ENCODE data around the gene SASH1. TPM values are rescaled to one million over a fixed set of nuclear protein-coding genes. Genes with fewer than 3 reads are reported as not detected.
A peak's percentile ranks its signal among the peaks of the same experiment; 100 is the strongest.

SASH1 gene
- total RNA-seq, 1 experiment from 2014 or later = 19.2 TPM

DNA sequence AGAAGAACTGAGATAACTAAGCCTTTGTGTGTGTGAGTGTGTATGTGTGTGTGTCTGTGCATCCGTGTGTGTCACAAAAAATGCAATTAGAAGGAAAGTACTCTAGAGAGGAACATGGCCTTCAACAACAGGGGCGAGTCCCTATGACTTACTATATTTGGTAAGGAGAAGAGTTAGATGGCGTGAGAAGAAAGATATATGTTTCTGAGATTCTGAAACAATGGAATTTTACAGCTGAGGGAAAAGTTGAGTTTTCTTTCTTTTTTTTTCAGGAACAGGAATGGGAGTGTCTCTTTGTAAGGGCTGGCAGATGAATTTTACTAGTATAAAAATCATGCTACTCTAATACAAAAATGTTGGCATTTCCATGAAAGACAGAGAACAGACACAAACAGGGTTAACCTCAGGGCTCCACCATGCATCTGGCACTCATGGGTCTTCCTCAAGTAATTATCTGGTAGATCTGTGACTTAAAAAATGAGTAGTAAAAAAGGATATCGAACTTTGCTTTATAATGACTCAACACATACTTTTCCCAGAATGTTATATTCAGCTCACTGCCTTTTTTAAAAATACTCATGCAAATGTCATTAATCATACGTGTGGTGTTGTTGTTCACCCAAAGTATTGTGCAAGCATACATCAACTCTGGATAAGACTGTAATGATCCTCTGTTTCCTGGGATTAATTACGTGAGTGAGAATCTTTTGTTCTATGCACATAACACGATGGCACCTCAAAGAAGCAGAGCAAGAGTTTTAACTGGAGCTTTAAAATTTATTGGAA lies 12.8 kb upstream of the SASH1 start:
- BruUV-seq (replicated peaks) = no TSS peak
- Histone ChIP-seq H3K27ac (ENCODE audit: low read depth, low read length, poor library complexity, severe bottlenecking) (peak overlapping the region; percentile 55), H3K9me3 (ENCODE audit: low read depth, low read length, poor library complexity, severe bottlenecking) (no peaks in the 10 kb centered on the region)

DNA sequence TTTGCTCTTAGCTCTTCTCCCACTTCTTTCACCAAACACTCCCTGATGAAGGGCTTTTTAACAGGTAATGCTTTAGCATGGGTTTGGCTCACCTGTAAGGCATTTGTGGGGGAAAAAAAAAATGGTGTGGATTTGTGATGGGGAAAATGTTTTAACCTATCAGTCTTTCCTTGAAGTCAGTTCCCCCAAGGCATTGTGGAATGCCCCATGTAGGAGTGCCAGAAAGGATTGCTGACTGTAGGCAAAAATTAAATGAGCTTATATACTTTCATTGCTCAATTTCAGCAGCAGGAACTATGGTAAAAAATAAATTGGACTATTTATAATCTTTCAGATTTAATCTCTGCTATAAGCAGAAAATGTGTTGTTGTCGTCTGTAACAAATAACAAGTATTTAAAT lies 10.6 kb upstream of the SASH1 start:
- BruUV-seq (replicated peaks) = no TSS peak
- CTCF ChIA-PET = no interaction called here
- peaks cover 39% of the 10 kb centered on the region for H3K4me1 ChIP-seq (ENCODE audit: insufficient read depth, low read length, poor library complexity, severe bottlenecking)
- intact Hi-C loops (cut with micrococcal nuclease; ENCODE audit: unreplicated experiment) = no loop called here
- POLR2A ChIA-PET (ENCODE audit: low non-redundant PET) = no interaction called here
- H3K36me3 ChIP-seq (ENCODE audit: insufficient read depth, low read length, poor library complexity, severe bottlenecking) = no peaks in the 10 kb centered on the region
- no peak for TF ChIP-seq EZH2 (IDR thresholded peaks at IDR 0.05; ENCODE audit: borderline replicate concordance, low read depth, low read length, poor library complexity, severe bottlenecking)
- TF ChIP-seq, protein P1, sequence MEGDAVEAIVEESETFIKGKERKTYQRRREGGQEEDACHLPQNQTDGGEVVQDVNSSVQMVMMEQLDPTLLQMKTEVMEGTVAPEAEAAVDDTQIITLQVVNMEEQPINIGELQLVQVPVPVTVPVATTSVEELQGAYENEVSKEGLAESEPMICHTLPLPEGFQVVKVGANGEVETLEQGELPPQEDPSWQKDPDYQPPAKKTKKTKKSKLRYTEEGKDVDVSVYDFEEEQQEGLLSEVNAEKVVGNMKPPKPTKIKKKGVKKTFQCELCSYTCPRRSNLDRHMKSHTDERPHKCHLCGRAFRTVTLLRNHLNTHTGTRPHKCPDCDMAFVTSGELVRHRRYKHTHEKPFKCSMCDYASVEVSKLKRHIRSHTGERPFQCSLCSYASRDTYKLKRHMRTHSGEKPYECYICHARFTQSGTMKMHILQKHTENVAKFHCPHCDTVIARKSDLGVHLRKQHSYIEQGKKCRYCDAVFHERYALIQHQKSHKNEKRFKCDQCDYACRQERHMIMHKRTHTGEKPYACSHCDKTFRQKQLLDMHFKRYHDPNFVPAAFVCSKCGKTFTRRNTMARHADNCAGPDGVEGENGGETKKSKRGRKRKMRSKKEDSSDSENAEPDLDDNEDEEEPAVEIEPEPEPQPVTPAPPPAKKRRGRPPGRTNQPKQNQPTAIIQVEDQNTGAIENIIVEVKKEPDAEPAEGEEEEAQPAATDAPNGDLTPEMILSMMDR (conservative IDR thresholded peaks at IDR 0.05; ENCODE audit: low read depth, low read length) = no peak
- H3K27ac ChIP-seq (ENCODE audit: low read depth, low read length, poor library complexity, severe bottlenecking) = no peak overlapping the region
- H3K9me3 ChIP-seq (ENCODE audit: low read depth, low read length, poor library complexity, severe bottlenecking) = no peaks in the 10 kb centered on the region
- DNase-seq (ENCODE audit: low spot score) = no peak
- H3K4me3 ChIP-seq (ENCODE audit: low read depth, low read length, poor library complexity, severe bottlenecking) = no peak overlapping the region
- H3K27me3 ChIP-seq (replicated peaks; ENCODE audit: insufficient read depth, low read depth, low read length, poor library complexity) = no peaks in the 10 kb centered on the region

More for the DNA sequence above, 12.8 kb upstream of the SASH1 start:
- peaks cover 39% of the 10 kb centered on the region for H3K4me1 ChIP-seq (ENCODE audit: insufficient read depth, low read length, poor library complexity, severe bottlenecking)
- TF ChIP-seq, protein P1 (conservative IDR thresholded peaks at IDR 0.05; ENCODE audit: low read depth, low read length) = no peak
- no peak for TF ChIP-seq EZH2 (IDR thresholded peaks at IDR 0.05; ENCODE audit: borderline replicate concordance, low read depth, low read length, poor library complexity, severe bottlenecking)
- peak; percentile 65 for DNase-seq (ENCODE audit: low spot score)
- intact Hi-C loops (cut with micrococcal nuclease; ENCODE audit: unreplicated experiment) = no loop called here
- H3K36me3 ChIP-seq (ENCODE audit: insufficient read depth, low read length, poor library complexity, severe bottlenecking) = no peaks in the 10 kb centered on the region
- no peaks in the 10 kb centered on the region for H3K27me3 ChIP-seq (replicated peaks; ENCODE audit: insufficient read depth, low read depth, low read length, poor library complexity)
- H3K4me3 ChIP-seq (ENCODE audit: low read depth, low read length, poor library complexity, severe bottlenecking) = no peak overlapping the region
- POLR2A ChIA-PET (ENCODE audit: low non-redundant PET) = interaction anchor here (0.5 to 0.6 kb wide), 2 partner anchors 24 to 29 kb away, joined by 3 to 13 read pairs; no protein-coding TSS in a partner anchor
- CTCF ChIA-PET = interaction anchor here (0.7 kb wide), 1 partner anchor 1547 kb away, joined by 3 read pairs; no protein-coding TSS in a partner anchor

DNA sequence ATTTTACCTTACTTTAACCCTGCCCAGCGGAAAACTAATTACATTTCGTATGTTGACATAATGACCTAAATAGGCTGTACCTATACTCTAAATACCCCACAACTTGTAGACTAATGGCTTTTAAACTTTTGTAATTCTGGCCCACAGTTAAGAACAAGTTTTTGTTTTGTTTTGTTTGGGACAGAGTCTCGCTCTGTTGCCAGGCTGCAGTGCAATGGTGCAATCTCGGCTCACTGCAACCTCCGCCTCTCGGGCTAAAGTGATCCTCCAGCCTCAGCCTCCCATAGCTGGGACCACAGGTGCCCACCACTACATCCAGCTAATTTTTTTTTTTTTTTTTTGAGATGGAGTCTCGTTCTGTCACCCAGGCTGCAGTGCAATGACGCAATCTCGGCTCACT lies 5.7 kb upstream of the SASH1 start:
- intact Hi-C loops (cut with micrococcal nuclease; ENCODE audit: unreplicated experiment) = no loop called here
- BruUV-seq (replicated peaks) = no TSS peak
- no peak for TF ChIP-seq EZH2 (IDR thresholded peaks at IDR 0.05; ENCODE audit: borderline replicate concordance, low read depth, low read length, poor library complexity, severe bottlenecking)
- TF ChIP-seq, protein P1 (conservative IDR thresholded peaks at IDR 0.05; ENCODE audit: low read depth, low read length) = no peak
- H3K9me3 ChIP-seq (ENCODE audit: low read depth, low read length, poor library complexity, severe bottlenecking) = no peaks in the 10 kb centered on the region
- no peak overlapping the region for H3K4me3 ChIP-seq (ENCODE audit: low read depth, low read length, poor library complexity, severe bottlenecking)
- POLR2A ChIA-PET (ENCODE audit: low non-redundant PET) = no interaction called here
- H3K36me3 ChIP-seq (ENCODE audit: insufficient read depth, low read length, poor library complexity, severe bottlenecking) = no peaks in the 10 kb centered on the region
- peaks cover 11% of the 10 kb centered on the region for H3K4me1 ChIP-seq (ENCODE audit: insufficient read depth, low read length, poor library complexity, severe bottlenecking)
- no peak for DNase-seq (ENCODE audit: low spot score)
- H3K27me3 ChIP-seq (replicated peaks; ENCODE audit: insufficient read depth, low read depth, low read length, poor library complexity) = no peaks in the 10 kb centered on the region
- no peak overlapping the region for H3K27ac ChIP-seq (ENCODE audit: low read depth, low read length, poor library complexity, severe bottlenecking)
- CTCF ChIA-PET = no interaction called here

Data from A673 (cell line).